HFFc6 (cell line): Measurements from ENCODE around the gene RFPL3. TPM values are rescaled to one million over a fixed set of nuclear protein-coding genes. Genes with fewer than 3 reads are reported as not detected.

ENCODE experiments used
- DNase-seq: peaks from one replicate; pipeline ENCODE4 v3.0.0-alpha.2; 2018
- H3K27ac Mint-ChIP-seq: 2 replicates; pipeline ENCODE4 v1.8.0; 2020; ENCODE audit warnings: mild to moderate bottlenecking, mixed read lengths
- H3K27me3 Mint-ChIP-seq: 2 replicates; pipeline ENCODE4 v1.8.0; 2021; ENCODE audit warnings: mild to moderate bottlenecking, moderate library complexity, mixed read lengths; ENCODE audit not compliant: insufficient read depth
- H3K36me3 Mint-ChIP-seq: 2 replicates; pipeline ENCODE4 v1.8.0; 2021; ENCODE audit warnings: low read depth, mixed read lengths
- H3K4me1 Mint-ChIP-seq: 2 replicates; pipeline ENCODE4 v1.8.0; 2020; ENCODE audit warnings: low read depth, mixed read lengths
- H3K4me3 Mint-ChIP-seq: 2 replicates; pipeline ENCODE4 v1.8.0; 2020; ENCODE audit warnings: mild to moderate bottlenecking, moderate library complexity, mixed read lengths
- H3K9me3 Mint-ChIP-seq: 2 replicates; pipeline ENCODE4 v1.8.0; 2020; ENCODE audit warnings: mild to moderate bottlenecking, mixed read lengths
- total RNA-seq, 6 experiments: library from RNA; stranded (reverse); fragmentation: NEBNext Ultra II Directional; extraction: Animal tissue kit (Norgen Biotek cat#: 25700); gene quantifications; 2 replicates in 1 of 6; 3 replicates in 5 of 6; pipeline ENCODE4 v1.2.3, GENCODE V29; 2021
- TF ChIP-seq, protein P1 (sequence below): fragments of 200-600 bp; sonication (generic); IDR thresholded peaks from 2 replicates; pipeline ENCODE4 v1.5.0; 2021; ENCODE audit warnings: antibody characterized with exemption, mild to moderate bottlenecking

RFPL3 gene
- total RNA-seq, 6 experiments from 2014 or later, result not detected

DNA sequence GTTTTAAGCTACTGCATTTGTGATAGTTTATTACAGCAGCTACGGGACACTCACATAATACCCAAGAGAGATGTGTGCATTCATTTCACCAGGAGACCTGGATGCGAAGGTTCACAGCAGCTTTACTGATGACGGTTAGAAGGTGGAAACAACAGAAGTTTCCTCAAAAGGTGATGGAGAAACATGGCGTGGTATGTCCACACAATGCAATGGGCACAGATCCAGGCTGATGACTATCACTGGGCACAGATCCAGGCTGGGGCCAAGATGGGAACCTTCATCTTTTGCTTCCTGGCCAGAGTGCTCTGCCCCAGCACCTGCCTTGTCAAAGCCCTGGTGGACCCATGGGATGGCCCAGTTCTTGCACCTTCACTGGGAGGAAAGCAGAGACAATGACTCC, 30.6 kb upstream of the RFPL3 start:
- Mint-ChIP-seq H3K27ac (no peak overlapping the region), H3K36me3 (no peaks in the 10 kb centered on the region), H3K4me3 (no peak overlapping the region), H3K27me3 (peaks cover 17% of the 10 kb centered on the region), H3K4me1 (no peaks in the 10 kb centered on the region), H3K9me3 (no peaks in the 10 kb centered on the region; the same call in 1 of the 2 replicates)
- TF ChIP-seq, protein P1, sequence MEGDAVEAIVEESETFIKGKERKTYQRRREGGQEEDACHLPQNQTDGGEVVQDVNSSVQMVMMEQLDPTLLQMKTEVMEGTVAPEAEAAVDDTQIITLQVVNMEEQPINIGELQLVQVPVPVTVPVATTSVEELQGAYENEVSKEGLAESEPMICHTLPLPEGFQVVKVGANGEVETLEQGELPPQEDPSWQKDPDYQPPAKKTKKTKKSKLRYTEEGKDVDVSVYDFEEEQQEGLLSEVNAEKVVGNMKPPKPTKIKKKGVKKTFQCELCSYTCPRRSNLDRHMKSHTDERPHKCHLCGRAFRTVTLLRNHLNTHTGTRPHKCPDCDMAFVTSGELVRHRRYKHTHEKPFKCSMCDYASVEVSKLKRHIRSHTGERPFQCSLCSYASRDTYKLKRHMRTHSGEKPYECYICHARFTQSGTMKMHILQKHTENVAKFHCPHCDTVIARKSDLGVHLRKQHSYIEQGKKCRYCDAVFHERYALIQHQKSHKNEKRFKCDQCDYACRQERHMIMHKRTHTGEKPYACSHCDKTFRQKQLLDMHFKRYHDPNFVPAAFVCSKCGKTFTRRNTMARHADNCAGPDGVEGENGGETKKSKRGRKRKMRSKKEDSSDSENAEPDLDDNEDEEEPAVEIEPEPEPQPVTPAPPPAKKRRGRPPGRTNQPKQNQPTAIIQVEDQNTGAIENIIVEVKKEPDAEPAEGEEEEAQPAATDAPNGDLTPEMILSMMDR, result no peak
- DNase-seq, result no peak

DNA sequence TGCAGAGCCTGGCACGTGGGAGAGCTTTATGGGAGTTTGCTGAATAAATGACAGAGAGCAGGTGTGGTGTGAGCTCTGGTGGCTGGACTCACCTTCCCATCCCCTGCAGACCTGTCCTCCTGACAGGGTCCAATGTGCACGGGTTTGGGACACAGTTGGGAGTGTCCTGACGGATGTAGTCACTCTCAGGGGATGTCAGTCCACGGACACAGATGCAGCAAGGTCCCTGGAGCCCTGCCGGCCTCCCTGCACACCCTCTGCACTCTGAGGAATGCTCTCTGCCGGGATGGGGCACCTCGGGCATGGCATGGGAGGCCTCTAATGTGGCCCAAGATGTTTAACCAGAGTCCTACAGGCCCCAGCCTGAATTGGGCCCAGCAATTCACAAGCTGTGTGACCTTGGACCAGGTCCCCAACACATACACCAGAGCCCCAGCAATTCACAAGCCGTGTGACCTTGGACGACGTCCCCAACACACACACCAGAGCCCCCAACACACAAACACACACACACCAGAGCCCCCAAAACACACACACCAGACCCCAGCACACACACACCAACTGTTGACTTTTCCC, 30.0 kb upstream of the RFPL3 start:
- DNase-seq, result no peak
- TF ChIP-seq, protein P1, result no peak
- H3K27ac Mint-ChIP-seq, result no peak overlapping the region
- H3K9me3 Mint-ChIP-seq, result no peaks in the 10 kb centered on the region; the same call in 1 of the 2 replicates
- no peak overlapping the region for H3K4me3 Mint-ChIP-seq
- H3K27me3 Mint-ChIP-seq, result peaks cover 18% of the 10 kb centered on the region
- no peaks in the 10 kb centered on the region for H3K36me3 Mint-ChIP-seq
- H3K4me1 Mint-ChIP-seq, result no peaks in the 10 kb centered on the region

DNA sequence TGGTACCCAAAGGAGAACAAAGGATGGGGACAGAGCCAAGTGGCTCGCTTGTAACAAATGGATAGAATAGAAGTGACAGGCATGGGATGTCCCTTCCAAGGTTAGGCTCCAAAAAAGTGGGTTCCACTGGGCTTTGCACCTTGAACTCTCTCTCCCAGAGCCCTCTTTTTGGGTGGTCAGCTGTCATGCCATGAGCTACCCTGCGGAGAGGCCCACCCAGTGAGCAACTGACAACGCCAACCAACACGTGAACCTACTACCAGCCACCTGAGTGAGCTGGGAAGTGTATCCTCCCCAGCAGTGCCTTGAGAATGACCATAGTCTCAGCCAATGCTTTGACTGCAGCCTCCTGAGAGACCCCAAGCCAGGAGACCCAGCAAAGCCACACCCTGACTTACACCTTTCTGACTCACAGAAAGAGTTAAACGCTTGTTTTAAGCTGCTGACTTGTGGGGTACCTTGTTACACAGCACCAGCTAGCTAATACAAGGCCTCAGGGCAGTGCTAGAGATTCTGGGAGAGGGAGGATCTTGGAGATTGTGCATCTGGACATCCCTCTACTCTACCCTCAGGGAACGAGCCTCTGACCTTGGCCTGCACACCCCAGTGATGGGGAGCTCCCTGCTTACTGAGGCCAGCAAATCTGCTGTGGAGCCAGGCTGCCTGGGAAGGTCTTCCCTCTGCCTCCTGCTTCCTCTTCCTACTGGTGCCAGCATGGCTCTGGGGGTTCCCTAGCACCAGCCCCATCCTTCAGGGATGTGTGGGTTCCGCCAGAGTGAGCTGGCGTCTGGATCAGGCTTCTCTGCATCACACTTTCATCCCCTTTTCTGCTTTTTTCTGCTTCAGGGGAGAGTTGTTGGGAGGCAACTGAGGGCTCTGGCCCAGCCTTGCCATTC, 29.1 kb upstream of the RFPL3 start:
- no peak for DNase-seq
- H3K4me3 Mint-ChIP-seq, result no peak overlapping the region
- H3K27me3 Mint-ChIP-seq, result peaks cover 18% of the 10 kb centered on the region
- no peaks in the 10 kb centered on the region; the same call in 1 of the 2 replicates for H3K9me3 Mint-ChIP-seq
- no peak overlapping the region for H3K27ac Mint-ChIP-seq
- no peaks in the 10 kb centered on the region for H3K4me1 Mint-ChIP-seq
- TF ChIP-seq, protein P1, result no peak
- H3K36me3 Mint-ChIP-seq, result no peaks in the 10 kb centered on the region

DNA sequence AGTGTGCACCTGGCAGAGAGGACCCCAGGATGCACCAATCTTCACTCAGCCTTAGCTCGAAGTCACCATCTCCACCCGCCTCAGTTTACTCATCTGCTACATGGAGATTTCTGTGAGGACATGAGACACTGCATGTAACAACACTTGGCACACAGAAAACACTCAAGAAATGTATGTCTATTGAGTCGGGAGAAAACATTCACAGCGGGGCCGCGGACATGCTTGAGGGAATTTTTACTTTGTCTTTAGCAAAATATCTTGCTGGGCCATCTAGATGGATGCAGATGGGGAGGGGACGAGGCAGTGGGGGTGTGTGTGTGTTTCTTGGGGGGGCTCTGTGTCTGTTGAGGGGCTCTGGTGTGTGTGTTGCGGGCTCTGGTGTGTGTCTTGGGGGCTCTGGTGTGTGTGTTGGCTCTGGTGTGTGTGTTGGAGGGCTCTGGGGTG, 28.4 kb upstream of the RFPL3 start:
- TF ChIP-seq, protein P1, result no peak
- no peaks in the 10 kb centered on the region for H3K36me3 Mint-ChIP-seq
- no peak for DNase-seq
- H3K4me3 Mint-ChIP-seq, result no peak overlapping the region
- H3K9me3 Mint-ChIP-seq, result no peaks in the 10 kb centered on the region; the same call in 1 of the 2 replicates
- H3K27me3 Mint-ChIP-seq, result peaks cover 16% of the 10 kb centered on the region
- no peaks in the 10 kb centered on the region for H3K4me1 Mint-ChIP-seq
- H3K27ac Mint-ChIP-seq, result no peak overlapping the region

DNA sequence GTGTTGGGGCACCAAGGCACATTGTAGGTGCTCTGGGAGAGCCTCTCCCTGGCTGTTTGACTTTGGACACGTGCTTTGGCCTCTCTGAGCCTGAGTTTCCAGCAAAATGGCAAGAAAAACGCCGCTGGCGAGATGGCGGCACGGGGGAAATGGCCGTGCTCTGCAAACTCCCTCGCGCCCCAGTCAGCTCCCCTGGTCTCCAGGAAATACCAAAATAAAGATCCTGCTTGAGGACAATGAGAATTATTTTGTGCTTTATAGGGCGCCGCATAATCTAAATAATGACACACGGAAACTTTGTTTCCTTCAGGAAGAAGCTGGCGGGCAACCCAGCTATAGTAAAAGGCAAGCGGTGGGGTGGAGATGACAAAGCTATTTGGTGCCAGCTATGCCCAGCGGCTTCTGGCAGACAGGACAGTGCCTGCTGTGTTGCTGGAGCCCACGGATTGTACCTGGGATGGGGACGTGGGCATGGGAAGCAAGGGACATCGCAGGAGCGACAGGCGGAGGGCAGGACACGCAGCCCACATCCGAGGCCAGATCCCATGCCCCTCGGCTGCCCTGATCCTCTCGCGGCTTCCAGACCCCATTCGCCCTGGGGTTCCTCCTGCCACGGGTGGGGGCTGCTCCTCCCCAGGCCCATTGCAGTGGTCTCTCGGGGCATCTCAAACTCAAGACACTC, 26.3 kb upstream of the RFPL3 start:
- TF ChIP-seq, protein P1, result no peak
- Mint-ChIP-seq H3K9me3 (no peaks in the 10 kb centered on the region; the same call in 1 of the 2 replicates), H3K27ac (no peak overlapping the region), H3K36me3 (no peaks in the 10 kb centered on the region), H3K4me1 (no peaks in the 10 kb centered on the region), H3K4me3 (no peak overlapping the region), H3K27me3 (peaks cover 20% of the 10 kb centered on the region)
- DNase-seq, result no peak
